A172 (cell line): ENCODE data around the gene NPAS3. TPM values are rescaled to one million over a fixed set of nuclear protein-coding genes. Genes with fewer than 3 reads are reported as not detected.
A peak's percentile ranks its signal among the peaks of the same experiment; 100 is the strongest.
"Not testable (repeated sequence)": the region's sequence is repeated elsewhere in the genome, so short reads cannot be mapped to it uniquely, and the experiment has no call there.

ENCODE experiments used
- DNase-seq: peaks from one replicate; pipeline ENCODE4 v3.0.0-alpha.2; 2015; ENCODE audit warnings: low spot score
- total RNA-seq: library from RNA; depleted of rRNA; stranded (reverse); fragments of >200 nt; shearing (Covaris generic); gene quantifications from 2 replicates; pipeline ENCODE4 v1.2.3, GENCODE V29; 2014

Gene NPAS3
- total RNA-seq, 1 experiment from 2014 or later = 0.41 TPM

DNA sequence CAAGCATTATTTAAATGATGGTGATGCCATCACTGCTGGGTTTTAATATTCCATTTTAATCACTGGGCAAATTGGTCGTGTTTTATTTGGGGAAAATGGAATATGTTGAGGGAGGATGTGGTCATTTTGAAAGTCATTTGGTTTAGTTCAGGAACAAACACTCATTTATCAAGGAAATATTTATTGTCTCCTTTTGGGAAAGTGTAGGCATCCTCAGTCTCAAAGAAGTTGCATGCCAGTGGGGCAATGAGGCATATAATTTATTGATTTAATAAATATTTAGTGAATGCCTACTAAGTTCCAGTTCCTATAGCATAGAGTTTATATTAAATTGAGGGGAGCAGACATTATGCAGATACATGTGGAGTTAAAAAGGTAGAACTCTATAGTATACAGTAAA is 134.3 kb downstream of the NPAS3 start:
- DNase-seq = no peak

DNA sequence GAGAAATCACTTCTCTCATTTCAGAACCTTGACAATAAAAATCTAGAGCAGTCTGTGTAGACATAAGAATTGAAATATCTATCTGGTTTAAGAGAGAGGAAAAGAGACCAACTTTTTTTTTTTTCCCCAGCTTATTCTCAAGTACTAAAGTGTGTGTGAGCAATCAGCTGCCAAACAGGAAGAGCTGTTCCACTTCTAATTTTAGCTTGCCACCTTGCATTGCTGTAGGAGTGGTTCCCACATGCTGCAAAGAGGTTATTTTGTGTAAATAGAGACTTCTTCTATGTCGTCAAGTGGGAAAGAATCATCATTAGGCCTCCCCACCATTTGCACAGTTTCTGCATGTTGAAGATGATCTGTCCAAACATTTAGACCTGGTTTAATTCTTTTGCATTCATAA is 142.6 kb downstream of the NPAS3 start:
- no peak for DNase-seq

DNA sequence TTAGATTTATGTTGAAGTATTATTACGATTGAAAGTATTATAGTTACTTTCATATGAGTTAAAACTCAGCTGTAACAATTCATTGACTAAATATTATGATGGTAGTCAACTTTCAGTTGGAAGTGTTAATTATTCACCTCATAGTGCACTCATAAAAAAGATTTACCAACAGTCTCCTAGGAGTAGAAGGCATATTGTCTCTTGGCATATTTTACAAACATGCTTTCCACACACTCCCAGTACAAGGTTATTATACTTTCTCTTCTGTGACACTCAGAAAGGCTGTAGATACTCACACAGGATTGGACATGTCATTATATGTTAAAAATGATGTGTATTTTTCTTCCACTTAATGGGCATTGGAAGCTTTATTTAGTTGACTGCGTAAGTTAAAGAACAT is 147.1 kb downstream of the NPAS3 start:
- no peak for DNase-seq

DNA sequence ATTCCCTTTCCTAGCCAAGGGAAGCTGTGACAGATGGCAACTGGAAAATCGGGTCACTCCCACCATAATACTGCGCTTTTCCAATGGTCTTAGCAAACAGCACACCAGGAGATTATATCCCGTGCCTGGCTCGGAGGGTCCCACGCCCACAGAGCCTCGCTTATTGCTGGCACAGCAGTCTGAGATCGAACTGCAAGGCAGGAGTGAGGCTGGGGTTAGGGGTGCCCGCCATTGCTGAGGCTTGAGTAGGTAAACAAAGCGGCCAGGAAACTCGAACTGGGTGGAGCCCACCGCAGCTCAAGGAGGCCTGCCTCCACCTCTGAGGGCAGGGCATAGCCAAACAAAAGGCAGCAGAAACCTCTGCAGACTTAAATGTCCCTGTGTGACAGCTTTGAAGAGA is 149.6 kb downstream of the NPAS3 start:
- DNase-seq = not testable (repeated sequence)

DNA sequence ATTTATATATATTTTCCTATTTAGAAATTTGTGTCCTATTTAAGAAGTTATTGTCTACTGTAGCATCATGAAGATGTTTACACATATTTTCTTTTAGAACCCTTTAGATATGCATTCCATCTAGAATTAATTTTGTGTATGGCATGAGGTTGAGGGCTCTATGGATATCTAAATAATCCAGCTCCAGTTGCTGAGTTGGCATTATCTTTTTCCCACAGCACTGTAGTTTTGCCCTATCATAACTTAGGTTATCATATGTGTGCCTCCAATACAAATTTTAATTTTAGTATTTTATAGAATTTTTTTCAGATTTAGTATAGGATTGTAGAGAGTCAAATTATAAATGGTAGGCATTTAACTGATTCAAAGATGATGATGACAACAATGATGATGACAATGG is 159.3 kb downstream of the NPAS3 start:
- no peak for DNase-seq

DNA sequence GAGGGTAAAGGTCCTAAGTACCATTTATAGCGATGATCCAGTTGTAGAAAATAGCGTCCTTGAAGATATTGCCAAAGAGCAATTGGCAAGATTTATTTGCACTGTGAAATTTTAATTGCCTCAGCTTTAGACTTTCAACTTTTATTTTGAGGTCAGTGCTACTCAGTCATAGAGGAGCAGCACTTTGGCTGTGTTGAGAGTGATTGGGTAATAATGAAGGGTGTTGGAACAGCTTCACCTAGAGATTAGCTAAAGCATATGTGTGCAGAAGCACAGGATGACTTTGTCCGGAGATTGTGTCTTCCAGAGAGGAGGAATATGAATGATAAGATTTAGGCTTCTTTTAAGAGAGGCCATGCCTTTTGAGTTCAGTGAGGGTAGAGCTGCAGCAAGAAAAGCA is 164.8 kb downstream of the NPAS3 start:
- no peak for DNase-seq

DNA sequence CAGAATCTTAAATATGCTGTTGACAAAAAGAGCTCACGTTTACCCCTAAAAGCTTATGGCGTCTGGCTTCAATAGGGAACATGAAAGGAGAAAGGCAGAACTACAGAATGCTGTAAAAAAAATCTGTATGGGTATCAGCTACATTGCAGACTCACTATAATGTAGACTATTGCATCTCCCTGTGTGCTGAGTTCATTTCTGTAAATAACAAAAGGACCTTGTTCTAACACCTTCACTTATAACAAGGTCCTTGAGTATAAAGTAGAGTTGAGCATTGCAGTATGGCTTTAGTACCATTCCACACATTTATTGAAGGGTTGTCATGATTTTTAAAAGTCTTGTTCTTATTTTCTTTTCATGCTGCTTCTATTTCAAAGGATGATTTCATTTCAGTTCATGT is 165.3 kb downstream of the NPAS3 start:
- no peak for DNase-seq

DNA sequence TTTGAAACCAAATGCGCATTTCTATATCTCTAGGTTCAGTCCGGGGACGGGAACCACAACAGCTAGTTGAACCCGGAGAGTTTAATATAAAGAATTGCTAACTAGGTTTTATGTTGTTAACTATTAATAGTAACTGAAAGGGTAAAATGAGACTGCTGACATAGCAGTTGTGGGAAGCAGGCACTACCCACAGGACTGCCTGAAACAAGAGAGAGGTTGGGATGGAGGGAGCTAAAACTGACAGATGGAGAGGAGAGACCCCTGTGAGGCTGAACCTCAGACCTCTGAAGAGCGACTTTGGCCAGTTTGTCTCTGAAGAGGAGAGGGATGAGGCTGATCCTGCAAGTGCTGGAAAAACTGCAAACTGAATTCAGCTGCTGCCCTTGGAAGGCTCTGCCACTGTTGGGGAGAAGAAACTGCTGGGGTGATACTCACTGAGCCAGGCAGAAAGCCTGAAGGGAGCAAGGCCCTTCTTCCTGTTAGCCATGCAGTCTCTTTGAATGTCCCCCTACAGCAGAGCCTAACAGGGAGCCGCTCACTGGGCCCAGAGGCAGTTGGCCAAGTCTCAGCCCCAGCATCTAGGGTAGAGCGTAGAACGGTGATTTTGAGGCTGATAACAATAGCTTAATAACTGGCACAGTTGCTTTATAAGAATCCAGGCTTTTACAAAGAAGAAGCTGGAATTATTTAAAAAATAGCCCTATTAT is 172.2 kb downstream of the NPAS3 start:
- DNase-seq = no peak

DNA sequence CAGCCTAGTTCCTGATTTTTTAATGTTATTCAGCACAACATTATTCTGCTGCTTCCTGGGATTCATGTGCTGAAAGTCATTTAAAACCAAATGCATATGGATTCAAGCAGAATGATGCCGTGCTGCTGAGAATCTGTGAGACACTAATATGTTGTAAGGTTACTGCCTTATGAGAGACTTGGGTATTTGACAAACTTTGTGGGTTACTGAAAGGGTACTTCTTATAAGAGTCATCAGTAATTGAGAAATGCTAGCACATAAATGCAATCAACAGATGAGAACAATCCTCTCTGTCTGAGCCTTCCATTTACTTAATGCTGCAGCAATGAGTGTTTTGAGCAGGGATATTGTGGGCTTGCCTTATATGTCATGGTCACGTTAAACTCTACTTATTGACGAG is 175.7 kb downstream of the NPAS3 start:
- no peak for DNase-seq

DNA sequence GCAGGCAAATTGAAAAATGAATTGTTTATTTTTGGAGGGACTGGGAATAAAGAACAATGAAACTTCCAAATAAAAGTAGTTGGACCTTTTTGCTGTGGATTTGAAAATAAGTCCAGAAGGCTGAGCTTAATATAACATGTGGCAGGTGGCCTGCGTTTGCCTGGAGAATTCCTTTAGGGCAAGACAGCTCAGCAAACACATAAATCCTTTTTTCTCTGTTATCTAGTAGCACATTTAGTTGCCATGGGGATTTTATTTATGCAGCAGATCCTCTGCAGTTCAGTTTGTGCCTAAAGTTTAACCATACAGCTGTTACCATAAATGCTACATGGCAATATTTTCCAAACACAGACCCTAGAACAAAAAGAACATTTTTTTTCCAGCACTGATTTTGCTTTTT is 180.0 kb downstream of the NPAS3 start:
- no peak for DNase-seq

DNA sequence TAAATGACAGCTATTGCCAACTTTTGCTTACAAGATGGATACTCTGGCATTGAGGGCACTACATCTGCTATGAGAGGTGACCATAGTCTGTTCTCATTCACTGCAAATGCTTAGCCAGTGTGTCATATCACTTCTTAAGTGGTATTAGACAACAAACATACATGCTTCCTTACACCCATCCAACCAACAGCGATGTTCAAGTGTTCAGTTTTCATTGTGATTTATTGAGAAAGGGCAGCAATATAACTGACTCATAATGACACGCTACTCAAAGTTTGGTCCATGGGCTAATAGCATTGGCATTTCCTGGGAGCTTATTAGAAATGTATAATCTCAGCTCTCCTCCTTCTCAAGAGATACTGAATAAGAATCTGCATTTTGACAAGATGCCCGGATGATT is 181.7 kb downstream of the NPAS3 start:
- peak; percentile 93 for DNase-seq

DNA sequence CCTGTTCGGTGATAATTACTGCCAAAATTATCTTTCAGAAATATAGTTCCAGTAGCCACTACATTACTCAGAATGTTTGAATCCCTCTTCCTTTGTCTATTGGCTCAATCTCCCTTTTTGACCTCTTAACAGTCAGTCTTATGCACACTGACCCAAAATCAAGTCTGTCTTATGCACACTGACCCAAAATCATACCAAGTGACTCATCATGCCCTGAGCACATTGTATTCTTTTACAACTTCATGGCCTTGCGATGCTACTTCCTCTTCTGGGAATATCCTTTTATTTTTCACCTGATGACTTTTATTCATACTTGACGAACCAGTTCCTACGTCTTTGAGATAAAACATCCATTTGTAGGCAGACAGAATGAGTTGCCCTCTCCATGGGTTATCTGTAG is 182.3 kb downstream of the NPAS3 start:
- DNase-seq = peak; percentile 73

DNA sequence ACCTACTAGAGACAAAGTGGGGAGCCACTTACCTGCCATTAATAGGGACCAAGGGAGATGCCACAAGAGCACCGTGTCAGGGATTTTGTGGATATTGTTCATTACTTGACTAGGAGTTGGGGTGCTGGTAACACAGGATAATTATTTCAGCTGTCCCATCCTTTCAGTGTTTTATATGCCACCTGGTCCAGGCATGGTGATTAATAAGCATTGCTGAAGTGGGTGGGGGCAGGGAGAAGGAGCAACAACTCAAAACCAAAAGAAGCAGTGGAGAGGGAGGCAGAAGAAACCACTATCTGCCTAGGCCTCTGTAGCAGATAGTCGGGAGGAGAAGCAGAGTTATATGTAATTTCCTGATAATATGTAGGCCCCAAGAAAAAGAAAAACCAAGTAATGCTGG is 184.6 kb downstream of the NPAS3 start:
- no peak for DNase-seq

DNA sequence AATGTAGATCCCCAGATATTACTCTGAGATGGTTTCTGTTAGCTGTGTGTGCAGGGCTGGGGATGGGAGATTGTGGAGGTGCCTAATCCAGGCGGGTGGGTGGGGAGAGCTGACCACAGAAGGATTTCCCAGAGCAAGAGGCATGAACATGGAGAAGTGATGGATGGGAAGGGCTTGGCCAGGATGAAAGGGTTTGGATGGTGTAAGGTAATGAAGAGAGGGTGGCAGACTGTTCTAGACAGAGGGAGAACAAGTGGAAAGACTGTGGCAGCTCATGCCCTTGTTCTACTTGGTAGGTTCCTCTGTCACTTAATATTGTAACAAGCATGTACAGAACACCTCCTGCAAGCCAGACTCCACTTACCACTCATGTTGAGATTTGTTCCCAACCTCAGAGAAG is 187.8 kb downstream of the NPAS3 start:
- no peak for DNase-seq

DNA sequence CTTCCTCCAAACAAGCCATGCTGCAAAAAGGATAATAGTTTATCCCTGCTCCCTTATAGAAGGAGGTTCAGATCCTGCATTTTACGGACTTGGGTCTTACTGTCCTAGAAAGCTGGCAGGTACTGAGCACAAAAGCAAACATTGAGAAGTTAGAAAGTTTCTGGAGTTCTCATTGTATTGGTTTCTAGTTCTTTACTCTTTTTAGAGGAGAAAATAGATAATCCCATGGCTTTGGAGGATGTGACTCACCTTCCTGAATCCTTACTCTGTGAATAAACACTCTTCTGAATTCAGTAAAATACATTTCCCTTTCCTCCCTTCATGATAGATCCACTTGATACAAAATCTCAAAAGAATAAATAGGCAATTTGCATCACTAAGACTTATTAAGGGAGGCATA is 188.9 kb downstream of the NPAS3 start:
- DNase-seq = peak; percentile 50

DNA sequence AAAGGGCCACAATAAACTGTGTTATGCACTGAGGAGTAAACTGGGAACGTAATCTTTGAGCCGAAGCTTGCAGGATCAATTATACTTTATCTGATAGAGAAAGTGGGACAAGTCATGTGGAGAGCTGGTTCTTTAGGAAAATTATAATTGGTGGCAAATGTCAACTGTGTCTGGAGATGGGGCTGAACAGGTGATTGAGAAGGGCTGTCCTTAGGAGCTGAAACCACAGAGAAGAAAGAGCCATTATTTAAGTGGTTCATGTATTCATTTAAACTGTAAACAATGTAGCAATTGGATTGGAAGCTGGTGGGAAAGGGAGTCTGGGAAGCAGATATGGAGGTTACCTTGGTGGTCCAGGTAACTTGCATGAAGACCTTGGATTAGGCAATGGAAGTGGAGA is 193.1 kb downstream of the NPAS3 start:
- DNase-seq = no peak

DNA sequence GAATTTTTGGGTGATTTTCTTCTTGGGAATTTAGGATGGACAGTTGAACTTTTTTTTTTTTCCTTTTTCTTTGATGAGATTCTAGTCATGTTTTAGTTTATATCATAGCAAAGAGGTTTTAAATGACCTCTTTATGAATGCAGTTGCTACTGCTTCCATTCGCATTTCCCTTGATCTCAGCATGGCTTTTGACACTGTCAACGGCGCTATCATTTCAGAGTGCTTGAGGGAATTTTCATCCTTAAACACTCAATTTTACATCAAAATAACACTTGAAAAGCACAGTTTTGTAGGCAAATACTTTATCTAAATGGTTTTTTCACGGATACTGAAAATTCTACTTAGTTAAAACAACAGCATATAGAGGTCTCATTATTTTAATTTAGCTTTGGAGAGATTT is 195.5 kb downstream of the NPAS3 start:
- DNase-seq = no peak

DNA sequence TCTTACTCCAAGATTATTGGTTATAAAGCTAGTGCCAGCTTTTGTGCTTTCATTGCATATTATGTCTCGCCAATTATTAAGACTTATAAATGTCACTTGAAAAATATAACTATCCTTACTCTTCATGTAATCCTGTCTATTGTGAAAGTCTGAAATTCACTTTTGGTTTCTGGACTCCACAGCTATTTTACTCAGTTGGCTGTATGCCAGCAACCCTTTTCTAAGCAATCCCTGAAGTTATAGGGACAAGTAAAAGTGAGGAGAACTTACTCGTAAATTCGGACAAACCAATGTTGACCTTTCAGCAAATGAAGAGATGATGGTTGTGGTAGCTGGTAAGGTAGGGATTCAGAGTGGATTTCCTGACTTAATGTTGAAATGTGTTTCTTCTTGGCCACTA is 196.3 kb downstream of the NPAS3 start:
- DNase-seq = no peak

DNA sequence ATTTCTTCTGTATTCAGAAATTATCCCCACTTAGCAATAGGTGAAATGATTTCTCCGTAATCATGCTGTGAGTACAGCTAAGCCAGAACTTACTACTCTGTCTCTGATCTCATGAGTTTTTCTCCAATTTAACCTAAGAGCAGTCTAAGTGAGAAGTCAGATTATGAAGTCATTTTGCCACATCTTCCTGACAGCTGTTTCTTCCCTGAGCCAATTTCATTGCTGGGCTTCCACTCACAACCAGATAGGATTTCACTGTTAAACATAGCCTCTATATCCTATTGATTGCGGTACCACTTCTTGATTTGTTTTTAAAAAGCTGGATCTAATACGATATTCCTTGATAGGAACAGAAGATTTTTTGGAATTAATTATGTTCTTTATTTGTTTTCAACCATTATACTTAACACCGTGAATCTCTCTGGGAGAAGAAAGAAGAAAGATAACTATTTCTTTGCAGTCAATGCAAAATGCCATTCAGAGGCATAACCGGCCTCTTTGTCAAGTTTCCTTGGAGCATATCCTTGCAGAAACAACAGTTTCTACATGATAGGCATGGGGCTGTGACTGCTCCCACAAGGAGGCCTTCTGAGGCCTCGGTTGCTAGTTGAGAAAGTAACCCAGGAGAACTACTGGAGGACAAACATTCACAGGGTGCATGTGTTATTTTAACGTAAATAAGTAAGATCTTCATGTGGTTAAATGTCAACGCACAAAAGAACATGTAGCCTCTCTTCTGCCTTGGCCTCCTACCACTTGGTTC is 212.2 kb downstream of the NPAS3 start:
- DNase-seq = no peak

DNA sequence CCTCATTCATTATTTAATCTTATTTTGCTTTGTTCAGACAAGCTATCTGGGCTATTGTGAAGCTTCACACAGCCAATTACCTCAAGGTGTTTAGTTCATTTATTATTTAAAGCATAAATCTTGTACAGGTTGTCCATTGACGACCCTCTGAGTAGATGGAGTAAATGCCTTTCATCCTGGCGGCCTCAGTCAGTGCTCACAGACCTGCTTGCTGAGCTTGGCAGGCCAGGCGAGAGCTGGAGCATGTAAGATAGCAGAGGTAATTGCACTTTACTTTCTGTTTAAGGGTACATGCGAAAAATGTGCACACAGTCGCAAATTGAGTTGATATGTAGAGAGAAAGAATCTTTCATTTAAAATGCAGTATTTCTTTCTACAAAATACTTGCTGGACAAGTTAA is 224.4 kb downstream of the NPAS3 start:
- no peak for DNase-seq

DNA sequence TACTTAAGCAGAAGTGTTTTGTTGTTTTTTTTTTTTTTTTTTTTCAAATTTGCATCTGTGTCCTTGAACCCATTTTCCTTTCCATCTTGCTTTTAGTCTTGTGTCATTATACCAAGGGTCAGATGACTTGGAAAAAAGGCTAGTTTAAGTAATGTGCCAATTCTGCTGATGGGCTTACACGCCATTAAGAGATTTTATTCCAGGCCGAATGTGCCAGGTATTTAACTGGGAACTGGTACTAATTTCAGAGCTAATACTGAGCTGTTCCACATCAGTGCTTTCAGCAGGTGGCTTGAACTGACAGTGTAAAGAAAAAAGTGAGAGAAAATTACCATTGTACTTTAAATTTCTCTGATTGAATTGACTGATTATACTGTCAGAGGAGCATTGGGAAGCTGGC is 224.9 kb downstream of the NPAS3 start:
- DNase-seq = no peak

DNA sequence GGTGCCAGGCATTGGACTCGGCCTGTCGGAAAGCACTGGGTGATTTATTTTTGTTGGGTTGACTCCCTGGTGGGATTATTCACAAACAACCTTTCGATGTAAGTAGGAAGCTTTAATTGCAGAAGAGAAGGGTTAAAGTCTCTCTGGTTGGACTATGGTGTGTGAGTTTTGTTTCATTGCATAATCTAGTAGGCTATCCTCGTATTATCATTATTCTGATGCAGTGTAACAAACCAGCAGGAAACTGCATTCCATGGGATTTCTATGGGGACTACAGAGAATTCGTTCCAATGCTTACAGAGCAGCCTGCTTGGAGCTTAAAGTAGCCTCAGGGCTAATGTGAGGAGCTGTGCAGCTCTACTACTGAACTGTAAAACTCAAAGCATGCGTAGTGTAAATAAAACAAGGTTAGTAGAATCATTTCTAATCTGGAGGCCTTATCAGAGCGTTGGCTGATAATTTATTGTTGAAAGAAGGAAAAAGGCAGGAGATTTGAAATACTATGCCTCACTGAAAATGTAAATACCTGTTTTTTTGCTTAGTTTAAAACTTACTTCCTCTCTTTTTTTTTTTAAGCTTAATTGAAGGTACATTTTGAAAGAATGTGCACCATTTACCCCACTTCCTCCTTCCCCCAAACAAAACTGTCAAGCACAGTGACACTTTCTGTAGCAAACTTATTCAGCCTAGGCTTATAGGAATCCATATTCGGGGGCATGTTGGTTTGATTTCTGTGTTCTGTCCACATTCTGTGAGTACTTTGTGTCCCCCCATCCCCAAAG is 226.7 kb downstream of the NPAS3 start:
- peak; percentile 30 for DNase-seq

DNA sequence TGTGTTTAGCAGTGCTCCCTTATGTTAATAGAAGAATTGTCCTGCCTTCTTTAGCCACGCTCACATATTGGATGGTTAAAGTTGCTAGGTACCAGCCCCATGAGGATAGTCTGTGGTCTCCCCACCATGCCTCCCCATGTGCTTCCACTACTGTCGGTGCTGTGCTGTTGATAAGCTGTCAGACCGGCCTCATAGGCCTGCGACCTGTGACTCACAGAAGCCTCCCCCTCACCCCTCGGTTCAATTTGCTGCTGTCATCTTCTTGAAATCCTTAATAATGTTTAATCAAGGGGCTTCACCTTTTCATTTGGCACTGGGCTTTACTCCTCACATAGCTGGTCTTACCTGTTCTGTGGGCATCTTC is 227.2 kb downstream of the NPAS3 start:
- no peak for DNase-seq
